OCI-LY7 (cell line): ENCODE data around the gene ACP3.

Experiments
- CTCF ChIP-seq: fragments of 200-600 bp; sonication (generic); conservative IDR thresholded peaks from 2 replicates; pipeline ENCODE4 v1.5.1; 2014; ENCODE audit warnings: mild to moderate bottlenecking, antibody characterized with exemption, low read length, moderate library complexity, mixed read lengths
- EZH2phosphoT487 ChIP-seq: fragments of 200-600 bp; sonication (generic); IDR thresholded peaks from 2 replicates; pipeline ENCODE4 v1.6.1; 2018; ENCODE audit warnings: low read depth, borderline replicate concordance, mild to moderate bottlenecking, mixed run types, antibody characterized with exemption, low read length, moderate library complexity, mixed read lengths

- TF ChIP-seq CTCF (no peak), EZH2phosphoT487 (no peak)
Measured at GRCh38 chr3:132401255-132401654, 84.0 kb downstream of the ACP3 start.
